Hepatocyte (in vitro differentiated cells): ENCODE data around the gene ADGRV1.

Experiments used
- EZH2 ChIP-seq: fragments of 200-600 bp; sonication (generic); IDR thresholded peaks from 2 replicates; pipeline ENCODE4 v1.6.1; 2016; ENCODE audit warnings: antibody characterized with exemption, mild to moderate bottlenecking, borderline replicate concordance
- TF ChIP-seq, protein P1 (sequence below): fragments of 200-600 bp; sonication (generic); IDR thresholded peaks from 2 replicates; pipeline ENCODE4 v1.5.1; 2016; ENCODE audit warnings: antibody characterized with exemption, mild to moderate bottlenecking; ENCODE audit not compliant: poor library complexity

DNA sequence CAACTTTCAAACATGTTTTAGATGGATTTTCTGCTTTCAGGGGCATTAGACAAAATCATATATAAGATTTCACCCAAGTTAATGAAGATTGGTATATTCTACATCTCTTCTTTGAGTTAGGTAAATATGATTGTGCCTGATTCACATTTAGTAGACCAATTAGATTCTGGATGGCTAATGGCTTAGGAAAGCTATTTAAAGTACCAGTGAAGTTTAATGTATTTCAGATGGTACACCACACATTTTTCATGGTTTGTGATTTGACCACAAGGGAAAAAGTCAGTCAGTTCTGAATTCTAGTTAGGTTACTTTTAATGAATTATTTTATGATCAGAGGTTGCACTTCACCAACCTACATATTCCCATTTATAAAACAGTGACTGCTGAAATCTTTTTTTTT, 409.7 kb downstream of the ADGRV1 start:
- TF ChIP-seq, protein P1, sequence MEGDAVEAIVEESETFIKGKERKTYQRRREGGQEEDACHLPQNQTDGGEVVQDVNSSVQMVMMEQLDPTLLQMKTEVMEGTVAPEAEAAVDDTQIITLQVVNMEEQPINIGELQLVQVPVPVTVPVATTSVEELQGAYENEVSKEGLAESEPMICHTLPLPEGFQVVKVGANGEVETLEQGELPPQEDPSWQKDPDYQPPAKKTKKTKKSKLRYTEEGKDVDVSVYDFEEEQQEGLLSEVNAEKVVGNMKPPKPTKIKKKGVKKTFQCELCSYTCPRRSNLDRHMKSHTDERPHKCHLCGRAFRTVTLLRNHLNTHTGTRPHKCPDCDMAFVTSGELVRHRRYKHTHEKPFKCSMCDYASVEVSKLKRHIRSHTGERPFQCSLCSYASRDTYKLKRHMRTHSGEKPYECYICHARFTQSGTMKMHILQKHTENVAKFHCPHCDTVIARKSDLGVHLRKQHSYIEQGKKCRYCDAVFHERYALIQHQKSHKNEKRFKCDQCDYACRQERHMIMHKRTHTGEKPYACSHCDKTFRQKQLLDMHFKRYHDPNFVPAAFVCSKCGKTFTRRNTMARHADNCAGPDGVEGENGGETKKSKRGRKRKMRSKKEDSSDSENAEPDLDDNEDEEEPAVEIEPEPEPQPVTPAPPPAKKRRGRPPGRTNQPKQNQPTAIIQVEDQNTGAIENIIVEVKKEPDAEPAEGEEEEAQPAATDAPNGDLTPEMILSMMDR, result no peak
- TF ChIP-seq EZH2, result no peak
